Osteocyte (in vitro differentiated cells): ENCODE measurements around the gene NEK7. TPM values are rescaled to one million over a fixed set of nuclear protein-coding genes. Genes with fewer than 3 reads are reported as not detected.

Experiments
- DNase-seq: peaks from one replicate; pipeline ENCODE4 v3.0.0; 2021; ENCODE audit warnings: mixed read lengths; ENCODE audit not compliant: unreplicated experiment; ENCODE audit errors: extremely low spot score
- H3K27ac Mint-ChIP-seq: one replicate; pipeline ENCODE4 v1.8.0; 2021; ENCODE audit warnings: mild to moderate bottlenecking, mixed read lengths; ENCODE audit not compliant: unreplicated experiment
- H3K27me3 Mint-ChIP-seq: one replicate; pipeline ENCODE4 v1.8.0; 2021; ENCODE audit warnings: mixed read lengths; ENCODE audit not compliant: unreplicated experiment
- H3K36me3 Mint-ChIP-seq: one replicate; pipeline ENCODE4 v1.8.0; 2021; ENCODE audit warnings: mixed read lengths; ENCODE audit not compliant: unreplicated experiment
- H3K4me1 Mint-ChIP-seq: one replicate; pipeline ENCODE4 v1.8.0; 2021; ENCODE audit warnings: mixed read lengths; ENCODE audit not compliant: unreplicated experiment
- H3K4me3 Mint-ChIP-seq: one replicate; pipeline ENCODE4 v1.8.0; 2021; ENCODE audit warnings: mild to moderate bottlenecking, moderate library complexity, mixed read lengths; ENCODE audit not compliant: unreplicated experiment
- H3K9me3 Mint-ChIP-seq: one replicate; pipeline ENCODE4 v1.8.0; 2021; ENCODE audit warnings: mixed read lengths; ENCODE audit not compliant: unreplicated experiment
- total RNA-seq: library from RNA; stranded (reverse); gene quantifications from 2 replicates; pipeline ENCODE4 v1.2.1, GENCODE V29; 2021
- TF ChIP-seq, protein P1 (sequence below): fragments of 200-600 bp; sonication (generic); IDR thresholded peaks from 2 replicates; pipeline ENCODE4 v1.5.0; 2021; ENCODE audit warnings: antibody characterized with exemption, mild to moderate bottlenecking, moderate library complexity

The NEK7 gene
- total RNA-seq, 1 donor from 2014 or later, result 61.6 TPM

GRCh38 chr1:198174297-198174696, 17.5 kb downstream of the NEK7 start:
- Mint-ChIP-seq H3K27ac (no peak overlapping the region), H3K4me1 (peaks cover 67% of the 10 kb centered on the region), H3K36me3 (no peaks in the 10 kb centered on the region), H3K27me3 (no peaks in the 10 kb centered on the region), H3K9me3 (no peaks in the 10 kb centered on the region), H3K4me3 (no peak overlapping the region)
- DNase-seq, result no peak
- TF ChIP-seq, protein P1, sequence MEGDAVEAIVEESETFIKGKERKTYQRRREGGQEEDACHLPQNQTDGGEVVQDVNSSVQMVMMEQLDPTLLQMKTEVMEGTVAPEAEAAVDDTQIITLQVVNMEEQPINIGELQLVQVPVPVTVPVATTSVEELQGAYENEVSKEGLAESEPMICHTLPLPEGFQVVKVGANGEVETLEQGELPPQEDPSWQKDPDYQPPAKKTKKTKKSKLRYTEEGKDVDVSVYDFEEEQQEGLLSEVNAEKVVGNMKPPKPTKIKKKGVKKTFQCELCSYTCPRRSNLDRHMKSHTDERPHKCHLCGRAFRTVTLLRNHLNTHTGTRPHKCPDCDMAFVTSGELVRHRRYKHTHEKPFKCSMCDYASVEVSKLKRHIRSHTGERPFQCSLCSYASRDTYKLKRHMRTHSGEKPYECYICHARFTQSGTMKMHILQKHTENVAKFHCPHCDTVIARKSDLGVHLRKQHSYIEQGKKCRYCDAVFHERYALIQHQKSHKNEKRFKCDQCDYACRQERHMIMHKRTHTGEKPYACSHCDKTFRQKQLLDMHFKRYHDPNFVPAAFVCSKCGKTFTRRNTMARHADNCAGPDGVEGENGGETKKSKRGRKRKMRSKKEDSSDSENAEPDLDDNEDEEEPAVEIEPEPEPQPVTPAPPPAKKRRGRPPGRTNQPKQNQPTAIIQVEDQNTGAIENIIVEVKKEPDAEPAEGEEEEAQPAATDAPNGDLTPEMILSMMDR, result no peak

DNA sequence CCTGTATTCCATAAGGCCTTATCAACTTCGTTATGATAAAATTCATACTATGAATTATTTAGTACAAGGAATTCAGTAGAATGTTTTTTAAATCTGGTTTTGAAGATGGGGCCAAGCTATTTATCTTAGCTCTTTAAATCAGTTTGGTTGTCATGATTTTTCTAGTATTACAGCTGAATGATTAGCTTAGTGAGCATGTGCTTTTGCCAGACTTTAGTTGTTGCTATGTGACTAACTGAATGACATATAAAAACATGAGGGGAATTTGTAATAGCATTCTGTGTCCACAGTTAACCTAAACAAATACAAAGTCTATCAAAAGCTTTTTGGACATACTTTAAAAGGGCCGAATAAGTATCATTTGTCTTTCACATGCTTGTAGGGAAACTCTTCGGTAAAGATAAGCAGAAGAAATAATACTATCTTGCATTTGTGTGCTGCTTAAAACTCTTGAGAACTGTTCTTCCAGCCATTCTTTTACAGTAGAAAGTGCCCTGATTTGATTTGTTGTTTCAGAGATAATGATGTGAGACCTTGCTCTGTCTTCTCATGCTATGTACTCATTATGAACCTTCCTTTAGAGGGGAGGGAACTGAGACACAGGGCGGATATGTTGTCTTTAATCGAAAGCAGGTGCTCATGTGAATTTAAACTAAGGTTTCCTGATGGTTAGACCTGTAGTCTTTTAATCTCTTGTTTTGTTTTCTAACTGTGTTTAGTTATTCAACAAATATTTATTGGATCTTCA, 18.8 kb downstream of the NEK7 start:
- H3K27ac Mint-ChIP-seq, result peak overlapping the region; percentile 40
- TF ChIP-seq, protein P1, result no peak
- H3K27me3 Mint-ChIP-seq, result no peaks in the 10 kb centered on the region
- no peak for DNase-seq
- H3K36me3 Mint-ChIP-seq, result no peaks in the 10 kb centered on the region
- no peak overlapping the region for H3K4me3 Mint-ChIP-seq
- peaks cover 70% of the 10 kb centered on the region for H3K4me1 Mint-ChIP-seq
- H3K9me3 Mint-ChIP-seq, result no peaks in the 10 kb centered on the region

GRCh38 chr1:198176179-198176578, 19.4 kb downstream of the NEK7 start:
- peaks cover 68% of the 10 kb centered on the region for H3K4me1 Mint-ChIP-seq
- H3K36me3 Mint-ChIP-seq, result no peaks in the 10 kb centered on the region
- TF ChIP-seq, protein P1, result no peak

GRCh38 chr1:198177546-198177945, 20.7 kb downstream of the NEK7 start:
- no peak overlapping the region for H3K4me3 Mint-ChIP-seq
- TF ChIP-seq, protein P1, result no peak
- H3K4me1 Mint-ChIP-seq, result peaks cover 61% of the 10 kb centered on the region
- no peak for DNase-seq
- no peak overlapping the region for H3K27ac Mint-ChIP-seq
- H3K27me3 Mint-ChIP-seq, result no peaks in the 10 kb centered on the region
- H3K9me3 Mint-ChIP-seq, result no peaks in the 10 kb centered on the region
- no peaks in the 10 kb centered on the region for H3K36me3 Mint-ChIP-seq

More at GRCh38 chr1:198176179-198176578, 19.4 kb downstream of the NEK7 start:
- Mint-ChIP-seq H3K9me3 (no peaks in the 10 kb centered on the region), H3K27me3 (no peaks in the 10 kb centered on the region), H3K4me3 (no peak overlapping the region), H3K27ac (peak overlapping the region; percentile 40)
- no peak for DNase-seq

GRCh38 chr1:198178615-198179014, 21.8 kb downstream of the NEK7 start:
- Mint-ChIP-seq H3K4me3 (no peak overlapping the region), H3K27me3 (no peaks in the 10 kb centered on the region), H3K9me3 (no peaks in the 10 kb centered on the region), H3K36me3 (no peaks in the 10 kb centered on the region), H3K4me1 (peaks cover 57% of the 10 kb centered on the region), H3K27ac (peak overlapping the region; percentile 15)
- TF ChIP-seq, protein P1, result no peak
- DNase-seq, result no peak
